GM12878 (cell line): ENCODE data around the gene CLEC2B. TPM values are rescaled to one million over a fixed set of nuclear protein-coding genes. Genes with fewer than 3 reads are reported as not detected.

Source experiments
- ATAC-seq: fragments of 200-7000 bp; cut with Tn5 transposase; 3 replicates; pipeline ENCODE4 v1.9.1; 2020; ENCODE audit warnings: mild to moderate bottlenecking, moderate library complexity
- BruUV-seq: library from RNA; stranded (reverse); fragments of 400-500 nt; replicated peaks from 2 replicates; lab custom pipeline; 2021; lab: Mats Ljungman, UMichigan
- CTCF ChIA-PET: fragments of 300-600 bp; sonication (Branson Sonifier 250); formaldehyde crosslinking; extraction: SDS; loops from one replicate; lab custom pipeline; 2021; ENCODE audit warnings: inconsistent platforms; lab: Yijun Ruan, JAX
- POLR2A ChIA-PET: fragments of 350-600 bp; formaldehyde crosslinking; extraction: SDS; loops from one replicate; lab custom pipeline; 2021; ENCODE audit warnings: inconsistent platforms; lab: Charles Lee
- RAD21 ChIA-PET: fragments of 300-600 bp; sonication (Branson Sonifier 250); formaldehyde crosslinking; loops from one replicate; lab custom pipeline; 2023; ENCODE audit warnings: antibody characterized with exemption; ENCODE audit not compliant: unreplicated experiment; lab: Charles Lee
- SMC1A ChIA-PET: fragments of 300-600 bp; sonication (Branson Sonifier 250); formaldehyde crosslinking; loops from one replicate; lab custom pipeline; 2023; ENCODE audit not compliant: unreplicated experiment, uncharacterized antibody; lab: Charles Lee
- DNase-seq: peaks from one replicate; pipeline ENCODE4 v3.0.0-alpha.2; 2011; ENCODE audit warnings: low read depth, low spot score
- FAIRE-seq: peaks from 3 replicates; lab custom pipeline; 2011; peaks lifted over from hg19 to GRCh38; lab: Jason Lieb, UNC
- H2AFZ ChIP-seq: 2 replicates; pipeline ENCODE4 v1.6.0; 2011; ENCODE audit warnings: low read depth, low read length, control low read depth; ENCODE audit not compliant: control insufficient read depth
- H3K27ac ChIP-seq: 2 replicates; pipeline ENCODE4 v1.5.1; 2011; ENCODE audit warnings: control low read depth; ENCODE audit not compliant: control insufficient read depth, insufficient read depth
- H3K27me3 ChIP-seq, 2 experiments: replicated peaks in 1 of 2; 2 replicates each; pipeline versions ENCODE4 v1.6.0 to v1.6.1; 2011; ENCODE audit warnings: low read length in 1 of 2; ENCODE audit not compliant: control insufficient read depth in 2 of 2, insufficient read depth in 2 of 2
- H3K36me3 ChIP-seq, 2 experiments: 2 replicates each; pipeline ENCODE4 v1.5.1; 2011; ENCODE audit warnings: low read length in 1 of 2; ENCODE audit not compliant: control insufficient read depth in 2 of 2, insufficient read depth in 2 of 2
- H3K4me1 ChIP-seq: 2 replicates; pipeline ENCODE4 v1.6.1; 2011; ENCODE audit warnings: mild to moderate bottlenecking, low read length, moderate library complexity, mixed read lengths; ENCODE audit not compliant: control insufficient read depth, insufficient read depth
- H3K4me2 ChIP-seq: 2 replicates; pipeline ENCODE4 v1.6.0; 2011; ENCODE audit warnings: control low read depth; ENCODE audit not compliant: control insufficient read depth, insufficient read depth
- H3K4me3 ChIP-seq: fragments of 200-600 bp; sonication (generic); 2 replicates; pipeline ENCODE4 v1.5.1; 2016
- H3K79me2 ChIP-seq: 2 replicates; pipeline ENCODE4 v1.6.0; 2011; ENCODE audit warnings: low read length; ENCODE audit not compliant: control insufficient read depth, insufficient read depth
- H3K9ac ChIP-seq: 2 replicates; pipeline ENCODE4 v1.8.0; 2011; ENCODE audit warnings: low read length, control low read depth, mixed read lengths; ENCODE audit not compliant: control insufficient read depth, insufficient read depth
- H3K9me3 ChIP-seq: replicated peaks from 3 replicates; pipeline ENCODE4 v1.5.1; 2011; ENCODE audit warnings: mild to moderate bottlenecking, low read length; ENCODE audit not compliant: control insufficient read depth, insufficient read depth
- H4K20me1 ChIP-seq: 2 replicates; pipeline ENCODE4 v1.6.0; 2011; ENCODE audit not compliant: control insufficient read depth, insufficient read depth
- JUNB ChIP-seq: IDR thresholded peaks from 2 replicates; pipeline ENCODE4 v1.6.1; 2016; ENCODE audit warnings: antibody characterized with exemption, mild to moderate bottlenecking
- REST ChIP-seq: IDR thresholded peaks from 2 replicates; pipeline ENCODE4 v1.6.1; 2012; ENCODE audit warnings: mild to moderate bottlenecking, low read depth, low read length
- TBL1XR1 ChIP-seq: IDR thresholded peaks from 2 replicates; pipeline ENCODE4 v1.6.1; 2012; ENCODE audit warnings: low read depth, low read length, improper control_type of control experiment
- ZNF24 ChIP-seq: fragments of 450-650 bp; IDR thresholded peaks from 2 replicates; pipeline ENCODE4 v1.6.1; 2017; ENCODE audit warnings: antibody characterized with exemption, mild to moderate bottlenecking
- WGBS: methylation state at CpG from one replicate; pipeline ENCODE4 v1.1.6; 2016; ENCODE audit warnings: low lambda C conversion rate; ENCODE audit not compliant: insufficient replicate concordance, insufficient coverage; ENCODE audit errors: missing lambda C conversion rate; 5-methylcytosine and 5-hydroxymethylcytosine counted together
- in situ Hi-C: fragments of 300-500 bp; cut with MboI; formaldehyde crosslinking; loops from 9 replicates; pipeline ENCODE4 v1.14.3; 2018; ENCODE audit warnings: mixed read lengths
- intact Hi-C: fragments of 100-400 bp; cut with micrococcal nuclease; formaldehyde crosslinking; loops from one replicate; pipeline ENCODE4 v1.14.2; 2022; ENCODE audit not compliant: unreplicated experiment
- polyA plus RNA-seq, 11 experiments: library from polyadenylated mRNA; depleted of rRNA in 4 of 11; unstranded in 6 of 11; stranded (reverse) in 5 of 11; fragments of >200 nt; fragmentation: Nextera tagmentation in 4 of 11; fragmentation: Illumina TruSeq in 1 of 11; extraction: Ambion mirVana in 4 of 11; extraction: Trizol in 1 of 11; gene quantifications; 1 replicate in 1 of 11; 2 replicates in 10 of 11; pipeline versions ENCODE4 v1.2.1 to v1.2.3, GENCODE V29; 2011 to 2016; ENCODE audit warnings: inconsistent platforms in 2 of 11, missing spikeins in 2 of 11, low read depth in 1 of 11
- total RNA-seq, 4 experiments: library from RNA; depleted of rRNA in 3 of 4; stranded (reverse); fragments of >200 nt in 3 of 4; fragmentation: Illumina TruSeq in 1 of 4; extraction: Trizol in 1 of 4; gene quantifications; 2 replicates each; pipeline versions ENCODE4 v1.2.1 to v1.2.3, GENCODE V29; 2013 to 2021

Gene CLEC2B
- total and polyA plus RNA-seq, 10 of the 15 experiments (the other 5 are each of a cell fraction or from before 2014, with no cell fraction given), result 7.1 to 21.6 (median 12.0) TPM

GRCh38 chr12:9827209-9827888, 41.8 kb downstream of the CLEC2B start, which contains the start of gene KLRF1:
Gene KLRF1 (plus strand): TSS chr12:9827481. CDS start chr12:9827545, 64 bp downstream.
- H3K27ac ChIP-seq, result no peak within 1 kb of the TSS
- no peak within 1 kb of the TSS for H3K4me3 ChIP-seq
- H3K36me3 ChIP-seq, result no peaks in the 10 kb centered on the region
- H3K27me3 ChIP-seq, result no peaks in the 10 kb centered on the region
- no peaks in the 10 kb centered on the region for H3K9me3 ChIP-seq
- in situ Hi-C loops (no loop called here), intact Hi-C loops (no loop called here)
- RAD21 ChIA-PET, result no interaction called here
- SMC1A ChIA-PET, result interaction anchor here (0.6 to 1.5 kb wide), 2 partner anchors 44 to 675 kb away, joined by 3 read pairs; no protein-coding TSS in a partner anchor
- H3K4me1 ChIP-seq, result no peaks in the 10 kb centered on the region
- no TSS peak for BruUV-seq
- TF ChIP-seq ZNF24, result no peak
- no peak for TF ChIP-seq REST
- no peak for TF ChIP-seq TBL1XR1
- TF ChIP-seq JUNB, result peak; percentile 45; the same call in 1 of the 2 replicates
- TF ChIP-seq, all 136 proteins: peak for 1
- Histone ChIP-seq H4K20me1 (no peaks in the 10 kb centered on the region), H3K9ac (no peak within 1 kb of the TSS), H3K79me2 (no peaks in the 10 kb centered on the region), H3K4me2 (no peak within 1 kb of the TSS), H2AFZ (no peak within 1 kb of the TSS)
- 3% methylated on average over 3 of the region's 3 CpGs for WGBS
- DNase-seq (no peak), ATAC-seq (peak; percentile 36; the same call in 1 of the 3 replicates), FAIRE-seq (no peak)
- ChIA-PET CTCF (no interaction called here), POLR2A (no interaction called here)
